HEK293 (cell line): ENCODE results near the gene TMEM131L.

Experiments used
- CTCF ChIA-PET: fragments of 350-600 bp; formaldehyde crosslinking; extraction: SDS; loops from one replicate; lab custom pipeline; 2021; ENCODE audit warnings: antibody characterized with exemption; lab: Yijun Ruan, JAX
- POLR2A ChIA-PET: fragments of 300-600 bp; formaldehyde crosslinking; extraction: SDS; loops from one replicate; lab custom pipeline; 2020; ENCODE audit warnings: antibody characterized with exemption, inconsistent platforms; lab: Yijun Ruan, JAX
- H3K27ac ChIP-seq: fragments of 200-500 bp; sonication (Bioruptor generic); 2 replicates; pipeline ENCODE4 v1.5.1; 2014; ENCODE audit warnings: low read depth, low read length, control low read depth, inconsistent platforms; ENCODE audit errors: extremely low read depth
- H3K36me3 ChIP-seq, 2 experiments: fragments of 200-500 bp in 1 of 2; sonication (Bioruptor generic) in 1 of 2; 1 replicate in 1 of 2; 2 replicates in 1 of 2; pipeline ENCODE4 v1.5.1; 2014 to 2017; ENCODE audit warnings: inconsistent platforms in 2 of 2, low read length in 2 of 2; ENCODE audit not compliant: control insufficient read depth in 2 of 2, insufficient read depth in 1 of 2
- H3K4me1 ChIP-seq: fragments of 200-500 bp; sonication (Bioruptor generic); 2 replicates; pipeline ENCODE4 v1.5.1; 2014; ENCODE audit warnings: mild to moderate bottlenecking, low read length, inconsistent platforms; ENCODE audit not compliant: control insufficient read depth, insufficient read depth
- H3K4me3 ChIP-seq: 2 replicates; pipeline ENCODE4 v1.5.1; 2011; ENCODE audit warnings: low read depth, mild to moderate bottlenecking, control low read depth, low read length, moderate library complexity
- H3K9me3 ChIP-seq: fragments of 200-500 bp; sonication (Bioruptor generic); 2 replicates; pipeline ENCODE4 v1.5.1; 2014; ENCODE audit warnings: low read depth, low read length, inconsistent platforms; ENCODE audit not compliant: control insufficient read depth, insufficient read depth
- GLI4 ChIP-seq: fragments of 450-650 bp; formaldehyde crosslinking; IDR thresholded peaks from 2 replicates; pipeline ENCODE4 v1.5.1; 2016; ENCODE audit warnings: missing biosample characterization, missing genetic modification characterization
- KLF8 ChIP-seq: fragments of 450-650 bp; formaldehyde crosslinking; IDR thresholded peaks from 2 replicates; pipeline ENCODE4 v1.5.1; 2016; ENCODE audit warnings: missing biosample characterization, missing genetic modification characterization
- ZFP37 ChIP-seq: fragments of 450-650 bp; formaldehyde crosslinking; IDR thresholded peaks from 2 replicates; pipeline ENCODE4 v1.5.1; 2016; ENCODE audit warnings: missing biosample characterization, missing genetic modification characterization
- ZNF121 ChIP-seq: fragments of 450-650 bp; formaldehyde crosslinking; IDR thresholded peaks from 2 replicates; pipeline ENCODE4 v1.5.1; 2016; ENCODE audit warnings: missing biosample characterization, missing genetic modification characterization
- ZNF175 ChIP-seq: fragments of 450-650 bp; formaldehyde crosslinking; IDR thresholded peaks from 2 replicates; pipeline ENCODE4 v1.5.1; 2016; ENCODE audit warnings: missing biosample characterization, missing genetic modification characterization
- ZNF335 ChIP-seq: fragments of 450-650 bp; formaldehyde crosslinking; conservative IDR thresholded peaks from 2 replicates; pipeline ENCODE4 v1.5.1; 2016; ENCODE audit warnings: missing biosample characterization, missing genetic modification characterization
- ZNF394 ChIP-seq: fragments of 450-650 bp; formaldehyde crosslinking; IDR thresholded peaks from 2 replicates; pipeline ENCODE4 v1.5.1; 2016; ENCODE audit warnings: missing biosample characterization, missing genetic modification characterization, mild to moderate bottlenecking, moderate library complexity, borderline replicate concordance
- ZNF555 ChIP-seq: fragments of 450-650 bp; formaldehyde crosslinking; conservative IDR thresholded peaks from 2 replicates; pipeline ENCODE4 v1.5.1; 2017; ENCODE audit warnings: missing biosample characterization, mild to moderate bottlenecking, missing genetic modification characterization, inconsistent platforms
- ZNF664 ChIP-seq: fragments of 450-650 bp; formaldehyde crosslinking; IDR thresholded peaks from 2 replicates; pipeline ENCODE4 v1.5.1; 2016; ENCODE audit warnings: missing biosample characterization, missing genetic modification characterization
- TF ChIP-seq, protein P1 (sequence below): fragments of 450-650 bp; formaldehyde crosslinking; IDR thresholded peaks from 2 replicates; pipeline ENCODE4 v1.5.1; 2016; ENCODE audit warnings: missing biosample characterization, missing genetic modification characterization
- TF ChIP-seq, protein P2 (sequence below): fragments of 450-650 bp; formaldehyde crosslinking; IDR thresholded peaks from 2 replicates; pipeline ENCODE4 v1.5.1; 2017; ENCODE audit warnings: missing biosample characterization, missing genetic modification characterization
- TF ChIP-seq, protein P3 (sequence below): fragments of 450-650 bp; formaldehyde crosslinking; IDR thresholded peaks from 2 replicates; pipeline ENCODE4 v1.5.1; 2016; ENCODE audit warnings: missing biosample characterization, missing genetic modification characterization
- TF ChIP-seq, protein P4 (sequence below): fragments of 450-650 bp; IDR thresholded peaks from 2 replicates; pipeline ENCODE4 v1.5.1; 2018; ENCODE audit warnings: missing biosample characterization, missing genetic modification characterization
- TF ChIP-seq, protein P5 (sequence below): fragments of 450-650 bp; formaldehyde crosslinking; IDR thresholded peaks from 2 replicates; pipeline ENCODE4 v1.5.1; 2016; ENCODE audit warnings: missing biosample characterization, missing genetic modification characterization
- TF ChIP-seq, protein P6 (sequence below): fragments of 450-650 bp; formaldehyde crosslinking; IDR thresholded peaks from 2 replicates; pipeline ENCODE4 v1.5.1; 2016; ENCODE audit warnings: missing biosample characterization, missing genetic modification characterization, low read depth
- TF ChIP-seq, protein P7 (sequence below): fragments of 450-650 bp; formaldehyde crosslinking; optimal IDR thresholded peaks from 2 replicates; pipeline ENCODE3; 2016; ENCODE audit warnings: missing biosample characterization, mild to moderate bottlenecking, missing genetic modification characterization

Gene TMEM131L

DNA sequence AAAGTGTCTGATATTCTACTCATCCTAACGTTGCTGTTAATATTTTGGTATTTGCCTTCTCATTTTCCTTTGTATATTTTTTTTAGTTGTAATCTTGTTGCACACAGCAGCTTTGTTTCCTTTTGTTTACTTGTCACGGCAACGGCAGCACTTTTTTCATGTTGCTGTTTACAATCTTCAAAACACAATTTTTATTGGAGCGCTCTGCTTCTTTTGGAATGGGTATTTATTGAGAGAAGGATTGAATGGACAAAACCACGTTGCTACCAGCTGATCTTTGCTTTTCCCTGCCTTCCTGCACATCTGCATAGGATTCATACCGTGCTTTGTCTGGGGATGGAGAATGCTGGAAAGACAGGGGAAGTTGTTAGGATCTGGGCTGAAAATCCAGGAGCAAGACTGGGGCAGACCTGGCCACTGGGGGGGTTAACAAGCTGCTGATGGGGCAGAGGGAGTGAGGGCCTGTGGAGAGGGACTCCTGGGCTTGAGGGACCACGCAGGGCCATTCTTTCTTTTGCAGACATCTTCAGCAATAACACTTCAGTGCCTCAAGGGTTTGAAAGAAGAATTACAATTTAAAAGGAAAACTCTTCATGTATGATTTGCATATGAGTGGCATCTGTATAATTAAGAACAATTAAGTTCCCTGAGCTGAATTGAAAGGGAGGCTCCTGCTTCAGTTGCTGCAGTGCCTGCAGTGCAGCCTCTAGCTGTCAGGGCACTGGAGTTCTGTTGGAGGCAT, 69.8 kb downstream of the TMEM131L start (continued):
- TF ChIP-seq, protein P1, sequence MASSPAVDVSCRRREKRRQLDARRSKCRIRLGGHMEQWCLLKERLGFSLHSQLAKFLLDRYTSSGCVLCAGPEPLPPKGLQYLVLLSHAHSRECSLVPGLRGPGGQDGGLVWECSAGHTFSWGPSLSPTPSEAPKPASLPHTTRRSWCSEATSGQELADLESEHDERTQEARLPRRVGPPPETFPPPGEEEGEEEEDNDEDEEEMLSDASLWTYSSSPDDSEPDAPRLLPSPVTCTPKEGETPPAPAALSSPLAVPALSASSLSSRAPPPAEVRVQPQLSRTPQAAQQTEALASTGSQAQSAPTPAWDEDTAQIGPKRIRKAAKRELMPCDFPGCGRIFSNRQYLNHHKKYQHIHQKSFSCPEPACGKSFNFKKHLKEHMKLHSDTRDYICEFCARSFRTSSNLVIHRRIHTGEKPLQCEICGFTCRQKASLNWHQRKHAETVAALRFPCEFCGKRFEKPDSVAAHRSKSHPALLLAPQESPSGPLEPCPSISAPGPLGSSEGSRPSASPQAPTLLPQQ (tag by site-specific recombination), result no peak
- TF ChIP-seq ZNF394 (tag by site-specific recombination), result no peak

DNA sequence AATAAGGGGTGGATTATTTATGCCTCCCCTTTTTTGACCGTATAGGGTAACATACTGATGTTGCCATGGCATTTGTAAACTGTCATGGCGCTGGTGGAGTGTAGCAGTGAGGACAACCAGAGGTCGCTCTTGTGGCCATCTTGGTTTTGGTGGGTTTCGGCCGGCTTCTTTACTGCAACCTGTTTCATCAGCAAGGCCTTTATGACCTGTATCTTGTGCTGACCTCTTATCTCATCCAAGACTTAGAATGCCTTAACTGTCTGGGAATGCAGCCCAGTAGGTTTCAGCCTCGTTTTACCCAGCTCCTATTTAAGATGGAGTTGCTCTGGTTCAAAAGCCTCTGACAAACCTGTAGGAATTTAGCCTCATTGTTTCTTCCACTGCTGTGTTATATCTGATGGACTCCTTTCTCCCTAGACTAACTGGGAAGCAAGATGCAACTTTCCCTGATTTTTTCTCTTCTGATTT, 71.4 kb downstream of the TMEM131L start:
- Histone ChIP-seq H3K36me3 (no peaks in the 10 kb centered on the region), H3K4me3 (no peak overlapping the region), H3K4me1 (peaks cover 3% of the 10 kb centered on the region), H3K27ac (no peak overlapping the region), H3K9me3 (no peaks in the 10 kb centered on the region)
- ChIA-PET CTCF (no interaction called here), POLR2A (no interaction called here)
- TF ChIP-seq, protein P2, sequence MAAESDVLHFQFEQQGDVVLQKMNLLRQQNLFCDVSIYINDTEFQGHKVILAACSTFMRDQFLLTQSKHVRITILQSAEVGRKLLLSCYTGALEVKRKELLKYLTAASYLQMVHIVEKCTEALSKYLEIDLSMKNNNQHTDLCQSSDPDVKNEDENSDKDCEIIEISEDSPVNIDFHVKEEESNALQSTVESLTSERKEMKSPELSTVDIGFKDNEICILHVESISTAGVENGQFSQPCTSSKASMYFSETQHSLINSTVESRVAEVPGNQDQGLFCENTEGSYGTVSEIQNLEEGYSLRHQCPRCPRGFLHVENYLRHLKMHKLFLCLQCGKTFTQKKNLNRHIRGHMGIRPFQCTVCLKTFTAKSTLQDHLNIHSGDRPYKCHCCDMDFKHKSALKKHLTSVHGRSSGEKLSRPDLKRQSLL (tag by site-specific recombination), result no peak
- TF ChIP-seq, protein P3, sequence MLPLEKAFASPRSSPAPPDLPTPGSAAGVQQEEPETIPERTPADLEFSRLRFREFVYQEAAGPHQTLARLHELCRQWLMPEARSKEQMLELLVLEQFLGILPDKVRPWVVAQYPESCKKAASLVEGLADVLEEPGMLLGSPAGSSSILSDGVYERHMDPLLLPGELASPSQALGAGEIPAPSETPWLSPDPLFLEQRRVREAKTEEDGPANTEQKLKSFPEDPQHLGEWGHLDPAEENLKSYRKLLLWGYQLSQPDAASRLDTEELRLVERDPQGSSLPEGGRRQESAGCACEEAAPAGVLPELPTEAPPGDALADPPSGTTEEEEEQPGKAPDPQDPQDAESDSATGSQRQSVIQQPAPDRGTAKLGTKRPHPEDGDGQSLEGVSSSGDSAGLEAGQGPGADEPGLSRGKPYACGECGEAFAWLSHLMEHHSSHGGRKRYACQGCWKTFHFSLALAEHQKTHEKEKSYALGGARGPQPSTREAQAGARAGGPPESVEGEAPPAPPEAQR (tag by site-specific recombination), result no peak
- no peak for TF ChIP-seq ZNF664 (tag by site-specific recombination)
- TF ChIP-seq ZNF175, result no peak
- TF ChIP-seq, protein P4, sequence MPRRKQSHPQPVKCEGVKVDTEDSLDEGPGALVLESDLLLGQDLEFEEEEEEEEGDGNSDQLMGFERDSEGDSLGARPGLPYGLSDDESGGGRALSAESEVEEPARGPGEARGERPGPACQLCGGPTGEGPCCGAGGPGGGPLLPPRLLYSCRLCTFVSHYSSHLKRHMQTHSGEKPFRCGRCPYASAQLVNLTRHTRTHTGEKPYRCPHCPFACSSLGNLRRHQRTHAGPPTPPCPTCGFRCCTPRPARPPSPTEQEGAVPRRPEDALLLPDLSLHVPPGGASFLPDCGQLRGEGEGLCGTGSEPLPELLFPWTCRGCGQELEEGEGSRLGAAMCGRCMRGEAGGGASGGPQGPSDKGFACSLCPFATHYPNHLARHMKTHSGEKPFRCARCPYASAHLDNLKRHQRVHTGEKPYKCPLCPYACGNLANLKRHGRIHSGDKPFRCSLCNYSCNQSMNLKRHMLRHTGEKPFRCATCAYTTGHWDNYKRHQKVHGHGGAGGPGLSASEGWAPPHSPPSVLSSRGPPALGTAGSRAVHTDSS (tag by site-specific recombination), result no peak
- TF ChIP-seq, protein P5, sequence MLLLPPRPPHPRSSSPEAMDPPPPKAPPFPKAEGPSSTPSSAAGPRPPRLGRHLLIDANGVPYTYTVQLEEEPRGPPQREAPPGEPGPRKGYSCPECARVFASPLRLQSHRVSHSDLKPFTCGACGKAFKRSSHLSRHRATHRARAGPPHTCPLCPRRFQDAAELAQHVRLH (tag by site-specific recombination), result no peak
- no peak for TF ChIP-seq ZNF335
- TF ChIP-seq, protein P6, sequence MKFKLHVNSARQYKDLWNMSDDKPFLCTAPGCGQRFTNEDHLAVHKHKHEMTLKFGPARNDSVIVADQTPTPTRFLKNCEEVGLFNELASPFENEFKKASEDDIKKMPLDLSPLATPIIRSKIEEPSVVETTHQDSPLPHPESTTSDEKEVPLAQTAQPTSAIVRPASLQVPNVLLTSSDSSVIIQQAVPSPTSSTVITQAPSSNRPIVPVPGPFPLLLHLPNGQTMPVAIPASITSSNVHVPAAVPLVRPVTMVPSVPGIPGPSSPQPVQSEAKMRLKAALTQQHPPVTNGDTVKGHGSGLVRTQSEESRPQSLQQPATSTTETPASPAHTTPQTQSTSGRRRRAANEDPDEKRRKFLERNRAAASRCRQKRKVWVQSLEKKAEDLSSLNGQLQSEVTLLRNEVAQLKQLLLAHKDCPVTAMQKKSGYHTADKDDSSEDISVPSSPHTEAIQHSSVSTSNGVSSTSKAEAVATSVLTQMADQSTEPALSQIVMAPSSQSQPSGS (tag by site-specific recombination), result no peak
- TF ChIP-seq GLI4 (tag by site-specific recombination), result no peak
- no peak for TF ChIP-seq ZNF121
- TF ChIP-seq ZFP37 (tag by site-specific recombination), result no peak
- TF ChIP-seq KLF8, result no peak
- TF ChIP-seq, protein P7, sequence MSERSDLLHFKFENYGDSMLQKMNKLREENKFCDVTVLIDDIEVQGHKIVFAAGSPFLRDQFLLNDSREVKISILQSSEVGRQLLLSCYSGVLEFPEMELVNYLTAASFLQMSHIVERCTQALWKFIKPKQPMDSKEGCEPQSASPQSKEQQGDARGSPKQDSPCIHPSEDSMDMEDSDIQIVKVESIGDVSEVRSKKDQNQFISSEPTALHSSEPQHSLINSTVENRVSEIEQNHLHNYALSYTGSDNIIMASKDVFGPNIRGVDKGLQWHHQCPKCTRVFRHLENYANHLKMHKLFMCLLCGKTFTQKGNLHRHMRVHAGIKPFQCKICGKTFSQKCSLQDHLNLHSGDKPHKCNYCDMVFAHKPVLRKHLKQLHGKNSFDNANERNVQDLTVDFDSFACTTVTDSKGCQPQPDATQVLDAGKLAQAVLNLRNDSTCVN (tag by site-specific recombination), result no peak
- TF ChIP-seq ZNF555 (tag by site-specific recombination), result no peak
